Heart left ventricle (tissue), 13 donors: ENCODE results near the gene PROCR.

ENCODE experiments used
- CTCF ChIP-seq, 12 donors: fragments of 200-600 bp; sonication (generic) in 4 of 12; IDR thresholded peaks; one replicate each; pipeline versions ENCODE4 v1.5.0 to v1.8.0; 2018 to 2022; ENCODE audit warnings: antibody characterized with exemption in 12 of 12, mild to moderate bottlenecking in 5 of 12
- POLR2A ChIP-seq, 2 donors: fragments of 450-650 bp; IDR thresholded peaks; one replicate each; pipeline ENCODE4 v1.6.1; 2017; ENCODE audit warnings: antibody characterized with exemption in 2 of 2, mild to moderate bottlenecking in 2 of 2, moderate library complexity in 2 of 2
- donor health status: ischemic (EF 13 %, LVEDD 7.1; RV severe dilation, severe dysfunction).
- donor health status: DM: no; HTN: yes; CAD: no.
- donor health status: DM: no; HTN: no; CAD: no.
- donor health status: ischemic (EF 25% LVEDD 6.9; RV normal size, moderate dysfunction).
- donor health status: ischemic (EF 25% LVEDD 5.7; RV mildly dilated, moderate dysfunction).
- donor health status: ischemic (EF 35%, LVEDD 5.7; RV mildly dilated, moderate dysfunction).
- donor health status: nonischemic (EF 11% LVEDD 7.7; RV severe dilation, severe dysfunction).
- donor health status: DM: yes; HTN: yes; CAD: no.
- donor health status: PGD.
- donor health status: ischemic (EF 29% LVEDD 5.4; RV normal size, mild dysfunction).
- donor health status: nonischemic (EF 23%, LVEDD 6.1; RV moderate dilation, normal function).

DNA sequence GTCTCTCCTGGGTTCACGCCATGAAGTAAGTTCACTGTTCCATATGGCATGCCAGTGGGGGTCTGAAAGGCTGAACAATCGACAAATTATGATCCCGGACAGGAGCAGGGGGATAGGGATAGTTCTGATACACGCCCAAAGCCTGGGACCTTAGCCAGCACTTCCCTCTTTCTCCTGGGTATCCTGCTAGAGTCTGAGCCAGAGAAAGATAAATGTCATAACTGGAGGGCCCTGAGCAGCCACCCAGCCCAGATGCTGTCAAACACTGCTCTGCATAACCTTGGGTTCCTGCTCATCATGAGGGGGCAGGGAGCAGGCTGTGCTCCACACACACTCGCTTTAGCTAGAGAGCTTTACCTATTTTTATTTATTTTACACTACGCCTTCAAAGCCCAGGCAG, 37.0 kb upstream of the PROCR start:
- TF ChIP-seq POLR2A (IDR thresholded peaks at IDR 0.05) (no peak), CTCF (IDR thresholded peaks at IDR 0.05) (no peak)
